Measurements from ENCODE around the gene TRAF6.

Gene TRAF6

DNA sequence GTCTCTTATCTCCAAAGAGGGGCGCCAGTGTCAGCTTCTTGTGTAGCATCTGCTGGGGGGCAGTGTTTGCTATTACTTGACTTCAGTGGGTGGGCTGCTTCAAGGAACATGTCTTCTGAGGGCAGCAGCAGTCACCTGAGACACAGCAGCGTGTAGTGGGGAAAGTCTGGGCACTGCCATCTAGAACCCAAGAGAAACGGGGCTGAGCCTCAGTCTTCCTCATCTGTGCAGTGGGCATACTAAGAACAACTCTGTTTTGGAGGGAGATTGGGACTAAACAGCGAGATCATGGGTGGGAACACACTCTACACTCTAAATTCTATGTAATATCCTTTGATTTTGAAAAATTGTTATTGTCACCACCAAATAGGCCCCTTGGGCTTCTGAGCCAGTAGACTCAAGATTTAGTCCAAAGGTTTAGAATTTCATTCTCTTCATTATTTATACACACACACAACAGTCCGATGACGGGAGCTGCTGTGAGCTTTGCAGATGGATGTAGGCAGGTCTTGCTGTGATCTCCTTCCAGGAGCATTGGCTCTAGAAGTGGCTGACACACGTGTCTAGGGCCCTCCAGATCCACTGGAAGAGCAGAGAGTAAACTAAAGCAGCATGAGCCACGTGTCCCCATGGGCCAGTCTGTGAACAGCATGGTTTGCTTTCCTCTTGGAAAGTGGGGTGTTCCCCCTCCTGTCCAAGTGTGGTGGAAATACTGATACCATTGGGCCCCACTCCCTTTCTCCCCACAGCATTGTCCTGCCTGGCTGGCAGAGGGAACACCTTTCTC lies 51.8 kb downstream of the TRAF6 start:
- no peaks in the 10 kb centered on the region for H3K9me3 Mint-ChIP-seq
- H3K27me3 Mint-ChIP-seq, result peaks cover 3% of the 10 kb centered on the region
- DNase-seq, result no peak
- no peak overlapping the region for H3K27ac Mint-ChIP-seq
- H3K4me1 Mint-ChIP-seq (ENCODE audit: low read depth), result peaks cover 5% of the 10 kb centered on the region
- H3K4me3 Mint-ChIP-seq, result no peak overlapping the region
- peaks cover 2% of the 10 kb centered on the region for H3K36me3 Mint-ChIP-seq (ENCODE audit: low read depth)

DNA sequence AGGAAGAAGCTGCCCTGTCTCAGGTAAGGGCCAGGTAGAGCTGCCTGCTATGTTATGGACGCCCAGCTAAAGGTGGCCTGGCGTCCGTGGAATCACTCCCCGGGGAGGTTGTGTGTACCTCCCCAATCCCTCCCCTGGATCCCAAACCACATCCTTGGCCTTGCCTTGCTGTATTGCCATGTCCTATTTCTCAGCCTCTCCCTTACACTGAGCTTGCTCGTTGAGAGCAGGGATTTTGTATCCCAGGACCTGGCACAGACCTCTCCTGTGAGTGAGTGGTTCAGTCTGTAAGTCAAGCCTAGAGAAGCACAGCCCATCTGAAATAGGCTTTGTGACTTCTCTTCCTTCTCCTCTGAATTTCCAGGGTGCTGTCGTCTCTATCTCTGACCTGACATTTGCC lies 53.9 kb downstream of the TRAF6 start:
- Mint-ChIP-seq H3K27ac (no peak overlapping the region), H3K4me1 (ENCODE audit: low read depth) (peaks cover 24% of the 10 kb centered on the region), H3K36me3 (ENCODE audit: low read depth) (peaks cover 2% of the 10 kb centered on the region), H3K27me3 (no peaks in the 10 kb centered on the region), H3K9me3 (no peaks in the 10 kb centered on the region), H3K4me3 (no peak overlapping the region)
- DNase-seq, result no peak

DNA sequence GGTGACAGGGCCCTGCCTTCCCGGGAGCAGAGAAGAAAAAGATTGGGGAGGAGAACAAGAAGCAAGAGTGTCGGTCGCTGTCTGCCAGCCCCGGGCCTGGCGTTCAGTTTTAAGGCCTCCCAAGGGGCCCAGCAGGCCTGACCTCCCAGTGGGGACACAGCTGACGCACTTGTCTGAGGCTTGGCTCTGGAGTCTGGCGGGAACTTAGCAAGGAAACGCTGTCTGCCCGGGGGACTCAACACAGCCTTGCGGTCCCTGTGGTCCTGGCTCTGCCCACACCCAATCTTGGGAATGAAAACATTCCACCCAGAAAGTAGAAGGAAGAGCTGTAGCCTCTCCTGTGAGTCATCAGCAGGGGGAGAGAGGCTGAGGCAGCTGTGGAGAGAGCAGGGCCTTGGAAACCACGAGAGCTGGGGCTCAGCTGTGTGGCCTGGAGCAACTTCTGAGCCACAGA lies 54.4 kb downstream of the TRAF6 start:
- H3K4me3 Mint-ChIP-seq, result no peak overlapping the region
- H3K9me3 Mint-ChIP-seq, result no peaks in the 10 kb centered on the region
- H3K36me3 Mint-ChIP-seq (ENCODE audit: low read depth), result peaks cover 2% of the 10 kb centered on the region
- H3K27ac Mint-ChIP-seq, result no peak overlapping the region
- H3K27me3 Mint-ChIP-seq, result no peaks in the 10 kb centered on the region
- DNase-seq, result no peak
- H3K4me1 Mint-ChIP-seq (ENCODE audit: low read depth), result peaks cover 29% of the 10 kb centered on the region

DNA sequence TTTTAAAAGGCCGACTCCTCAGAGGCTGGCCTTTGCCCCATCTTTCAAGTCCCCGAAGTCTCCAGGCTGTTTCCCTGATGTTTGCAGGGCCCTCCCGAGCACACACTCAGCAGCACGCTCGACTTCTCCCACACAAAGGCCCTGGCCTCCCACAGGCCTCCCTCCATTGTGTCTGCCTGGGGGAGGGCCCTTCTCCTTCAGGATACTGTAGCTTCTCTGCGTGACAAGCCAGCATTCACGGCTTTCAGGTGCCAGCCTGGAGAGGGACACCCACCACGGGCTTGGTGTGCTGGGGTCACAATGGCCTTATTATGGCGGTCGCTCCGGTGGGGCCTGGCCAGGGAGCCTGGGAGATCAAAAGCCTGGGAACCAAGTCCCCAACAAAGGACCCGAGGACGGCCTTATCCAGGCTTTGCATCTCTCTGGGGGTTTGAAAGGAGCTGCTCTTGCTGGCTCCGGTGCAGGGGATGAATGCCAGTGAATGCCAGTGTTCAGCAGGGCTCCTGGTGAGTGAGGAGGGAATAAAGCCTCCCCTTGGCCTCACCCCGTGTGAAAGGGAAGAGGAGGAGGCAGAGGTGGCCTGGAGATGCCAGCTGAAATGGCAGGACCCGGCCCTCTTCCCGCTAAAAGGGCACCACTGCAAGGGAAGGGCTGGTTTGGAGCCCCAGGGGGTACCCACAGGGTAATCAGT lies 55.0 kb downstream of the TRAF6 start:
- DNase-seq, result no peak

DNA sequence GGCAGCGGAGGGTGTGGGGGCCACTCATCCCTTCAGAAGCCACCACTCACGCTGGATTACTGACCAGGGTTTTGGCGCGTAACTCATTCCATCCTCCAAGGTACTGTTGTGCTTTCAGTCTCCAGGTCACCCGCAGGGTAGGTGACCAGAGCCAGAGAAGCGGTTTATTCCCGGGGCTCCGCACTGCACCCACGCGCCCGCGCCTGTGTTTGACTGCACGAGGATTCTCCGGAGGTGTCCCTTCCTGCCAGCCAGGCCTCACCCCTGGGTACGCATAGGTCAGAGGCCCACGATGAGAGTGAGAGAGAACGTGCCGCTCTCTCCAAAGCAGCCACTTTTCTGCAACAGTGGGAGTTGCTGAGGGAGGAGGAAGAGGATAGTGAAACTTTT lies 55.5 kb downstream of the TRAF6 start:
- Mint-ChIP-seq H3K27me3 (no peaks in the 10 kb centered on the region), H3K36me3 (ENCODE audit: low read depth) (peaks cover 4% of the 10 kb centered on the region), H3K4me3 (no peak overlapping the region), H3K4me1 (ENCODE audit: low read depth) (peaks cover 39% of the 10 kb centered on the region), H3K9me3 (no peaks in the 10 kb centered on the region), H3K27ac (no peak overlapping the region)
- DNase-seq, result no peak

More for the DNA sequence above, 55.0 kb downstream of the TRAF6 start:
- no peak overlapping the region for H3K4me3 Mint-ChIP-seq
- H3K36me3 Mint-ChIP-seq (ENCODE audit: low read depth), result peaks cover 2% of the 10 kb centered on the region
- H3K27me3 Mint-ChIP-seq, result no peaks in the 10 kb centered on the region
- no peaks in the 10 kb centered on the region for H3K9me3 Mint-ChIP-seq
- H3K27ac Mint-ChIP-seq, result peak overlapping the region; percentile 13
- H3K4me1 Mint-ChIP-seq (ENCODE audit: low read depth), result peaks cover 35% of the 10 kb centered on the region

DNA sequence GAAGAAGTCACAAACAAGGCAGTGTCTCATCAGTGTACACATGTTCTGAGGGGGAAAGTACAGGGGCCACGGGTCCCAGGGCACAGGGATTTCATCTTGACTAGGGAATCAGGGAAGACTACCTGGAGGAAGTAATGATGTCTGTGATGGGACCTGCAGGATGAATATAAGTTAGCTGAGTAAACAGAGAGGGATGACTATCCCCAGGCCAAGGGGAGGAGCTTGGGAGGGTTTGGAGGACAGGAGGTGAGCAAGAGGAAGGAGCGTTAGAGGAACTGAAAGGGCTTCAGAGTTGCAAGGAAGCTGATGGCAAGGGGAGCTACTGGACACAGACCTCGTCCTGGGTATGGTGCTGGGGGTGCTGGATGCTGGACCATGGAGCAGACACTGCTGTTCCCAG lies 56.4 kb downstream of the TRAF6 start:
- no peak for DNase-seq
- Mint-ChIP-seq H3K4me1 (ENCODE audit: low read depth) (peaks cover 41% of the 10 kb centered on the region), H3K27ac (peak overlapping the region; percentile 19), H3K9me3 (no peaks in the 10 kb centered on the region), H3K27me3 (no peaks in the 10 kb centered on the region), H3K36me3 (ENCODE audit: low read depth) (peaks cover 11% of the 10 kb centered on the region), H3K4me3 (no peak overlapping the region)

DNA sequence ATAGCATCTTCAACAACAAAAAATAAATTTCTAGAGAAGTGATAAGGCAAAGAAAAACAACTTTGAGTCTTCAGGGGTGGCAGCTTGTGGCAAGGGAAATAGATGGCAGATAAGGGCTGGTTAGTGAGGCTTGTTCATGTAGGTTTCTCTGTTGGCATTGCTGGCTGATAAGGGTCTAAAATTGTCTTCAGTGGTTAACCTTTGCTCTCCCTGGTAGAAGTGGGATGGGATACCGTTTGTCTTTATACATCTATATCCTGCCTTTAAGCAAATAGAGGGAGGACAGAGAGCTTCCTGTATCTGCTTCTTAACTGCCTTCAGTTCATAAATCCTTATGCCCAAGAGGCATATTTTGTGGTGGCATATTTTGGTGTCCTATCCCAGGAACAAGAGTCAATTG lies 57.1 kb downstream of the TRAF6 start:
- Mint-ChIP-seq H3K27ac (peak overlapping the region; percentile 42), H3K4me1 (ENCODE audit: low read depth) (peaks cover 41% of the 10 kb centered on the region), H3K27me3 (no peaks in the 10 kb centered on the region), H3K4me3 (no peak overlapping the region), H3K36me3 (ENCODE audit: low read depth) (peaks cover 17% of the 10 kb centered on the region), H3K9me3 (no peaks in the 10 kb centered on the region)
- no peak for DNase-seq

DNA sequence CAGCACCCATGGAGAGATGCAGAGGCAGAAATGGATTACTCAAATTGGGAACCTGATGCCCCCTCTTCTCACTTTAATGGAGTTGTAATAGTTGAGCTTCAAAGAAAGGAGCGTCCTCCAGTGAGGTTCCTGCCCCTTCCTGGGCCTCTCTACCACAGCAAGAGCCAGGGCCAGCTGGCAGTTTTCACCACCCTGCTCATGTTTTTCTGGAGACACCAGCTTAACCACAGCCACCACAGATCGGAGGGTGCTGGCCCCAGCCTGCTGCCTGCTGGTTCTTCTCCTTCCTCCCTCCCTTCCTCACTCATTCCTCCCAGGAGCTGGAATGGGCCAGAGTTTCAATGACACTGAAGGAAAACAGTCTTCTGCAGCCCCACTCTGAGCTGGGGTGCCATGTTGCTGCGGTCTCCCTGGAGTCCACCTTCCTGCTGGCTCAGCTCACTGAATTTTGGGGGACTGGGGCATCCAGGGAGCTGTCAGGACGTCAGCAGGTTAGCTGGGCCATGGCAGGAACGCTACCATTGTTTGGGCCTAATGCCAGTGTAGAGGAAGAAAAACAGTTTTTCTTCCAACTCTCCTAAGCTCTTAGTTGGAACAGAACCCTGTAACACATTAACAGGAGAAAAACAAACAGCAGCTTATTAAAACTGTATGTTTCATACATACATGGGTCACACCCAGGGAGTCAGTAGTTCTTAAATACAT lies 57.7 kb downstream of the TRAF6 start:
- Mint-ChIP-seq H3K9me3 (no peaks in the 10 kb centered on the region), H3K4me1 (ENCODE audit: low read depth) (peaks cover 41% of the 10 kb centered on the region), H3K36me3 (ENCODE audit: low read depth) (peaks cover 17% of the 10 kb centered on the region), H3K4me3 (no peak overlapping the region), H3K27ac (peak overlapping the region; percentile 7), H3K27me3 (no peaks in the 10 kb centered on the region)
- DNase-seq, result no peak

DNA sequence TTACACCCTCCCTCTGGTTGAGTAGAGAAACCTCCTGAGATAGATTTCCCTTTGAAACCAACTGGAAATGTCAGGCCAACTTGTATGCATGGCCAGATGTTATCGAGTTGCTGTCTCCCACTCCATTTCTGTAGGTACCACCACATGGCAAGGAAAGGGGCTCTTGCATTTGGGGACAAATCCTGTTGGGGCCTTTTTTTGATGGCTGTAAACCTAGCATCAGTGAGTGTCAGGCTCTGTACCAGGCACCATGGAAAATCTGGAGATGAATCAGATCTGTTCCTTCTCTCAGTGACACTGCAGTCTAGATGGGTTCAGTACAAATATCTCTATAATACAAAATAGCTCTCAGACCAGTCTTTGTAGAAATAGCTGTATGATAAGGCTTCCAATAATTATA lies 58.4 kb downstream of the TRAF6 start:
- Mint-ChIP-seq H3K4me1 (ENCODE audit: low read depth) (peaks cover 41% of the 10 kb centered on the region), H3K36me3 (ENCODE audit: low read depth) (peaks cover 17% of the 10 kb centered on the region), H3K4me3 (no peak overlapping the region), H3K27me3 (no peaks in the 10 kb centered on the region), H3K27ac (peak overlapping the region; percentile 12), H3K9me3 (no peaks in the 10 kb centered on the region)
- no peak for DNase-seq

DNA sequence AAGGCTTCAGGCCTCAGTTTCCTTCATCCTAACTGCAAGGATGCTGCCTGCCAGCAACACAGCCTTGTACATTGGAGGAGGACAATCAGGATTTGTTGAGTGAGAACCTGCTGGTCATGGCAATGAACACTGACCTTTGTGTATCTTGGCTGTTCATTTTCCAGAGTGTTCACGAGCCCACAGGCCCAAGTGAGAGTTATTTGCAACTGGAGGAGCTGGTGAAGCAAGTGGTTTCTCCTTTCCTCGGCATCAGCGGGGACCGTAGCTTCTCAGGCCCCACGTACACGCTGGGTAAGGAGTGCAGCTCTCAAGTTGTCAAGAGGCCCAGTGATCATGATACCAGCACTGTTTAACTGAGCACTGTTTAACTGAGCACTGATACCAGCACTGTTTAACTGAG lies 59.0 kb downstream of the TRAF6 start:
- no peak for DNase-seq
- peaks cover 17% of the 10 kb centered on the region for H3K36me3 Mint-ChIP-seq (ENCODE audit: low read depth)
- H3K27ac Mint-ChIP-seq, result no peak overlapping the region
- no peaks in the 10 kb centered on the region for H3K27me3 Mint-ChIP-seq
- no peaks in the 10 kb centered on the region for H3K9me3 Mint-ChIP-seq
- no peak overlapping the region for H3K4me3 Mint-ChIP-seq
- peaks cover 41% of the 10 kb centered on the region for H3K4me1 Mint-ChIP-seq (ENCODE audit: low read depth)

DNA sequence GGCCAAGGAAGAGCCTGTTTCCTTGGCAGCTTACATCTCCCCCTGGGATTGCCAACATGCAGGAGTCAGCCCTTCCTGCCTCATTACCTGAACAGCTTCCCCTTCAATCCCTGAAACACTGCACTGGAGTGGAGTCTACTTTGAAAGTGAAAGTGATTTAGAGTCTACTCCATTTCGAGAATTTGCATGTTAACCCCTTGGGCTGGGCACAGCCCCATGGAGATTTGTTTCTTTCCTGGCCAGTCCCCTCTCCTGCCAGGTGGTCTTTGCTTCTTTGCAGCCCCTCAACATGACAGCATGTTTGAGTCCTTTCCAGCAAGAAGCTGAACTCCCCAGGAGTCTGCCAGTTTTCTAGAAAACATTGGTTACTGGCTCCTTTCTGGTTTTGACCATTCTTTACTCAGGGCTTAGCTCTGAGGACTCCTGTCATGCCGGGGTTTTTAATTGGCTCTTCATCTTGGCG lies 59.9 kb downstream of the TRAF6 start:
- Mint-ChIP-seq H3K9me3 (no peaks in the 10 kb centered on the region), H3K4me1 (ENCODE audit: low read depth) (peaks cover 41% of the 10 kb centered on the region), H3K27me3 (no peaks in the 10 kb centered on the region), H3K27ac (no peak overlapping the region), H3K4me3 (peak overlapping the region; percentile 6), H3K36me3 (ENCODE audit: low read depth) (peaks cover 14% of the 10 kb centered on the region)
- no peak for DNase-seq

DNA sequence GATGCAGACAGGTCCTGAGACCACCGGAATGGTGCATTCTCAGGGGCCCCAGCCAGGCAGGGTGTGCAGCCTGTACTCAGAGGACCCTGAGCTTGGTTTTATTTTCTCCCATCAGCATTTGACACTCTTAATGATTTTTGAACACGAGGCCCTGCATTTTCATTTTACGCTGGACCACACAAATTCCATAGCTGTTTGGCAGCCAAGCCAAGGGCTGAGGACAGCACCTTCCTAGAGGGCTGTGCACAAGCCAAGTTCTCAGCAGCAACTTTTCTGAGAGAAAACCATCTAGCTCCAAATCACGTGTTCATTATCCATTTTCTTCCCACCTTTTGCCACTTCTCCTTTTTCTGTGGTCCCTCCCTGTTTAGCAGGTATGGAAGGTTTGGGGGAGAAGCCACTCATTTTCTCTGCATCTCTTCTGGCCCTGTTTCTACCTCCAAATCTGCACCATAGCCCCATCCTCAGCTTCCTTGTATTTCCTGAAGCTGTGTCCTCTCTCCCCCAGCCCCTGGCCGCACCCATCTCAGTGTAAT lies 60.4 kb downstream of the TRAF6 start:
- Mint-ChIP-seq H3K9me3 (no peaks in the 10 kb centered on the region), H3K27ac (no peak overlapping the region), H3K4me3 (no peak overlapping the region), H3K36me3 (ENCODE audit: low read depth) (peaks cover 14% of the 10 kb centered on the region), H3K4me1 (ENCODE audit: low read depth) (peaks cover 41% of the 10 kb centered on the region), H3K27me3 (no peaks in the 10 kb centered on the region)
- DNase-seq, result no peak

DNA sequence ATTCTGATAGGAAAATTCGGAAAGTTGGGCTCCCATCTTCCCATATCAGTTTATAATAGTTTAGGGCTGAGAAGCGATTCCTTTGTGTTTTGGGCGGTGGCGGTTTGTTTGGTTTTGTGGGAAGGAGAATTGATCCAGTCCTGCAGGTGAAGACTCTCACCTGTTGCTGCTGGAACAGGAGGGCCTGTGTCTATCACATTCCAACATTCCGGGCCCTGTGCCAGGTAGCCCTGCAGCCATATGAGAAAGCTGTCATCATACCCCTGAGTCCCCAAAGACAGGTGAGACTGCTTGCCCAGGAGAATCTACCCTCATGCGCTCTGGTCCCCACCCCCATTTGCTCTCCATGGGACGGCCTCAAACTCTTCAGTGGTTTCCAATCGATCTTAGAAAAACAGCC lies 62.1 kb downstream of the TRAF6 start:
- H3K9me3 Mint-ChIP-seq, result no peaks in the 10 kb centered on the region
- no peaks in the 10 kb centered on the region for H3K27me3 Mint-ChIP-seq
- no peak overlapping the region for H3K27ac Mint-ChIP-seq
- H3K36me3 Mint-ChIP-seq (ENCODE audit: low read depth), result peaks cover 14% of the 10 kb centered on the region
- DNase-seq, result no peak
- no peak overlapping the region for H3K4me3 Mint-ChIP-seq
- H3K4me1 Mint-ChIP-seq (ENCODE audit: low read depth), result peaks cover 34% of the 10 kb centered on the region

DNA sequence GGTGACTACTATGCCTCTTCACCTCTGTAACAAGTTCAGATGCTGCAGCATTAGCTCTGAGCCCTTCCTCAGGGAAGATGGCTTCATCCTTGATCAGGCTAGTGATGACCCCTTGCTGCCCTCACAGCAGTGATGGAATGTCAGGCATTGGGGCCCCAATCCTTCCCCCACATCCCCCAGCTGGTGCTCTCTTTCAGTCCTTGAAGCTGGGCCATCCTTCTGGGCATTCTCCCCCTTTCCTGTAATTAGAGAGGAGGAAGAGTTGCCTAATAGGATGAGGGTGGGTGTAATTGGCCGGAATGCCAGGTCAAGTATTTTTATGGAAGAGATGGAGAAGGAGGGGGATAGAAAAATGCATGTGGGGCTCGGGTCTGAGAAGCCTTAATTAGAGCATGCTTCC lies 62.6 kb downstream of the TRAF6 start:
- H3K27ac Mint-ChIP-seq, result no peak overlapping the region
- H3K9me3 Mint-ChIP-seq, result no peaks in the 10 kb centered on the region
- no peaks in the 10 kb centered on the region for H3K27me3 Mint-ChIP-seq
- no peak for DNase-seq
- no peak overlapping the region for H3K4me3 Mint-ChIP-seq
- peaks cover 16% of the 10 kb centered on the region for H3K36me3 Mint-ChIP-seq (ENCODE audit: low read depth)
- H3K4me1 Mint-ChIP-seq (ENCODE audit: low read depth), result peaks cover 29% of the 10 kb centered on the region
